C4-2B (cell line): Measurements from ENCODE around the gene TMTC2.

Source experiments
- ZFX ChIP-seq: fragments of 450-650 bp; IDR thresholded peaks from 2 replicates; pipeline ENCODE4 v1.6.1; 2017
- TF ChIP-seq, protein P1 (sequence below): fragments of 450-650 bp; conservative IDR thresholded peaks from 2 replicates; pipeline ENCODE4 v1.5.1; 2017; ENCODE audit warnings: mild to moderate bottlenecking

DNA sequence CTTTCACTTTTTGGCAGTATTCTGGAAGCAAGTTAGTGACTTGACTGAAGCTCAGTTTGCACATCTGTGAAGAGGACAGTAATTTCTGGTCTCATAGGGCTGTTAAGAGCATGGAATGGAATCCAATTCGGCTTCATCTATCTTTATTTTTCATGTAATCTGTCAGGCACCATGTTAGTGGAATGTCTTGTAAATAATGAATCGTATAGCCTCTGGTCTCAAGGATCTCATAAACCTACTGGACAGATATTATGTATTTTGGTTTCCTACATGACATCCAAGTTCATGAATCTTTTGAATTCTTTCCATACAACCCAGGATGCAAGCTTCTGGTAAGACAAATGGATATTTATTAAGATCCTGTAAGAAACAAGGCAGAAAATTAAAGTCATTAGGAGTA lies 24.0 kb downstream of the TMTC2 start:
- TF ChIP-seq, protein P1, sequence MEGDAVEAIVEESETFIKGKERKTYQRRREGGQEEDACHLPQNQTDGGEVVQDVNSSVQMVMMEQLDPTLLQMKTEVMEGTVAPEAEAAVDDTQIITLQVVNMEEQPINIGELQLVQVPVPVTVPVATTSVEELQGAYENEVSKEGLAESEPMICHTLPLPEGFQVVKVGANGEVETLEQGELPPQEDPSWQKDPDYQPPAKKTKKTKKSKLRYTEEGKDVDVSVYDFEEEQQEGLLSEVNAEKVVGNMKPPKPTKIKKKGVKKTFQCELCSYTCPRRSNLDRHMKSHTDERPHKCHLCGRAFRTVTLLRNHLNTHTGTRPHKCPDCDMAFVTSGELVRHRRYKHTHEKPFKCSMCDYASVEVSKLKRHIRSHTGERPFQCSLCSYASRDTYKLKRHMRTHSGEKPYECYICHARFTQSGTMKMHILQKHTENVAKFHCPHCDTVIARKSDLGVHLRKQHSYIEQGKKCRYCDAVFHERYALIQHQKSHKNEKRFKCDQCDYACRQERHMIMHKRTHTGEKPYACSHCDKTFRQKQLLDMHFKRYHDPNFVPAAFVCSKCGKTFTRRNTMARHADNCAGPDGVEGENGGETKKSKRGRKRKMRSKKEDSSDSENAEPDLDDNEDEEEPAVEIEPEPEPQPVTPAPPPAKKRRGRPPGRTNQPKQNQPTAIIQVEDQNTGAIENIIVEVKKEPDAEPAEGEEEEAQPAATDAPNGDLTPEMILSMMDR = no peak
- TF ChIP-seq ZFX = no peak
